Activated naive CD4-positive, alpha-beta T cell treated with anti-CD3 and anti-CD28 coated beads, Interleukin-2, amount 10 ng/mL, durations not matched to agents 7 days and 5 days (primary cell): ENCODE data around the gene SLC4A8.

Experiments
- CTCF ChIA-PET: fragments of 350-600 bp; sonication (Branson Sonifier 250); formaldehyde crosslinking; loops from one replicate; lab custom pipeline; 2021; ENCODE audit warnings: antibody characterized with exemption; lab: Charles Lee
- DNase-seq: peaks from one replicate; pipeline ENCODE4 v3.0.0-alpha.2; 2020
- H3K27ac Mint-ChIP-seq: one replicate; pipeline ENCODE4 v1.8.0; 2021; ENCODE audit warnings: mild to moderate bottlenecking, moderate library complexity, mixed read lengths
- H3K27me3 Mint-ChIP-seq: one replicate; pipeline ENCODE4 v1.8.0; 2021; ENCODE audit warnings: mild to moderate bottlenecking, mixed read lengths
- H3K36me3 Mint-ChIP-seq: one replicate; pipeline ENCODE4 v1.8.0; 2021; ENCODE audit warnings: mixed read lengths
- H3K4me1 Mint-ChIP-seq: one replicate; pipeline ENCODE4 v1.8.0; 2021; ENCODE audit warnings: mixed read lengths
- H3K4me3 Mint-ChIP-seq: one replicate; pipeline ENCODE4 v1.8.0; 2021; ENCODE audit warnings: mild to moderate bottlenecking, moderate library complexity, mixed read lengths
- H3K9me3 Mint-ChIP-seq: one replicate; pipeline ENCODE4 v1.8.0; 2021; ENCODE audit warnings: mixed read lengths

Gene SLC4A8

DNA sequence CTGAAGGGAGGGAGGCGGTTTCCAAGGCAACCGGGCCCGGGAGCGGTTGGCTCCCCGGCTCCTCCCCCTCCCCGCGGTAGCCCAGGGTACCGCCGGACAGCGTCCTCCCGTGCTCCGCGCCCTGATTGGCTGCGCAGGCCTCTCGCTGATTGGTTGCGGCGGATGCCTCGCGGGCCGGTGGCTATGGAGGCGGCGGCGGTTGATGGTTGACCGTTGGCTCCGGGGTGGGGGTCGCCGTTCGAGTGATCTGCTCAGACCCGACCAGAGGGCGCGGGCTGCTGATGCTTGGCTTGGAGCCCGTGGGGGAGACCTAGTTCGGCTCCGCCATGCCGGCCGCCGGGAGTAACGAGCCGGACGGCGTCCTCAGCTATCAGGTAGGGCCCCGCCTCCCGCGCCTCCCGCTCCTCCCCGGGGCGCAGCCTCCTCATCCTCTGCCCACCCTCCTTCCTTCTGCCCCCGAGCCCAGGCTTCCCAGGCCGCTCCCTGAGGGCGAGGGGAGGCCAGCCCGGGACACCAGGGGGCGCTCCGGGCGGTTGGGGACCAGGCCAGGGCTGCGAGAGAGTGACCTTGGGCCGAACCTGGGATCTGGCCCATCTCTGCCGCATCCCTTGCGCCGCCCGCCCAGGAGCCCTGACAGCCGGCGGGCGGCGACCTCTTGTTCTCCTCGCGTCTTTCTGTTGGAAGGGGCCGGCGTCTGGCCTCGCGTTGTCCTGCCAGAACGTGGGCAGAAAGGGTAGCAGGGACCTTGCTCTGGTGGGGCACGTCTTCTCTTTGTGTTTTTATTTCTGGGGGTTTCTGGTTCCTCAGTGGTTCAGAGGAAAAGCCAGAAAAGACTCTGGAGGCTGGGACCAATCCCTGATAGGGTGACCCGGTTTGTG is at the start of gene SLC4A8:
SLC4A8 (plus strand) TSS at position 170 of the 878 bp plus-strand sequence; CDS start at position 327, 157 bp downstream.
- Mint-ChIP-seq H3K27ac (peak within 1 kb of the TSS; percentile 55), H3K4me1 (peaks cover 42% of the 10 kb centered on the region), H3K36me3 (no peaks in the 10 kb centered on the region), H3K27me3 (peaks cover 32% of the 10 kb centered on the region), H3K9me3 (no peaks in the 10 kb centered on the region), H3K4me3 (peak within 1 kb of the TSS; percentile 80)
- CTCF ChIA-PET = interaction anchor here (0.7 to 13.9 kb wide), 10 partner anchors 12 to 450 kb away, joined by 3 to 199 read pairs (median 4); no protein-coding TSS in a partner anchor
- peak; percentile 89 for DNase-seq

DNA sequence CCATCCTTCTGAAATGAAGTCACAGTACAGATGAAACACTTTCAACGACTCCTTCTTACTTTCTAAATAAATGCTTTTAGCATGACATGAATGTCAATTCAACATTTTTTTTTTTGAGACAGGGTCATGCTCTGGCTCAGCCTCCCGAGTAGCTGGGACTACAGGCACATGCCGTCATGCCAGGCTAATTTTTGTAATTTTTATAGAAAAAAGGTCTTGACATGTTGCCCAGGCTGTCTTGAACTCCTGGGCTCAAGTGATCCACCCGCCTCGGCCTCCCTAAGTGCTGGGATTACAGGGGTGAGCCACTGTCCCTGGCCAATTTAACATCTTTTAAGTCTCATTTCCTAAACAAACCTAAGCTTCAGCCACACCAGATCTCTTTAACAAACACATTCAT is 49.8 kb upstream of the SLC4A8 start:
- H3K27me3 Mint-ChIP-seq = peaks cover 13% of the 10 kb centered on the region
- H3K27ac Mint-ChIP-seq = no peak overlapping the region
- no peak for DNase-seq
- CTCF ChIA-PET = no interaction called here
- peaks cover 55% of the 10 kb centered on the region for H3K36me3 Mint-ChIP-seq
- H3K4me1 Mint-ChIP-seq = peaks cover 41% of the 10 kb centered on the region
- no peaks in the 10 kb centered on the region for H3K9me3 Mint-ChIP-seq
- H3K4me3 Mint-ChIP-seq = no peak overlapping the region

DNA sequence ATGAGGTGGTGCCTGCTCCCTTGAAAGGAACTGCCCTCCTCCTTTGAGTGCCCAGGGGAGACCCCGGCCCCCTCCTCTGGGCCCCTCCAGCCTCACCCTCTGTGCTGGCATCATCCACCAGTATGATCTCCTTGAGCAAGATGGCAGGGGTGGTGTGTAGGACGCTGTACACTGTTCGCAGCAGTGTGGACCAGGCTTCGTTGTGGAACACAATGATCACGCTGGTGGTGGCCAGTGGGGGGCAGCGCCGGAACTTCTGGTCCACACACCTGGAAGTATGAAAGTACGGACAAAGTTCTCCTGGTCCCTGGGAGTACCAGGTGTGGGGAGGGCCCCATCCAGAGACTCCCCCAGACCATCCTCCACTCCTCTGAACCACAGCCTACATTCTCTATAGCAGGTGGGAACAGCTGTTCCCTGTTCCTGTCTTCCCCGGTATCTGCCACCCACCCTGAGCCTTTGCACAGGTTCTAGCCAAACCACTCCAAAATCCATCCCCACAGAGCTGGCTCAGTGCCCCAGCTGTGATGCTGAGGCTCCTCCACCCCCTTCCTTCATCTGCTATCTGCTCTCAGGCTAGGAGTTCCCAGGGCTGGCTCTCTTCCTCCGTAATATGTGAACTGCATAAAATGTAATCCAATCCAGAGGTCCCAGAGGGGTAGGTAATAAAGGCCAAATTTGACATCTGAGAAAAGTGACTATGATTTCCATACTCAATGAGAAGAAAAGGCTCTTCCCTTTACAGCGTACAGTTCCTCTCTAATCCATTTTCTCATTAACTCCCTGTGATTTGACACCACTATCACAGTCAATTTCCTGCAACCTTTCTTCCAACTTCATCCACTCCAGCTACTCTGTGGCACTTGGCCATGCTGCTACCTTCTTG is 47.3 kb upstream of the SLC4A8 start:
- H3K27ac Mint-ChIP-seq = no peak overlapping the region
- H3K36me3 Mint-ChIP-seq = peaks cover 53% of the 10 kb centered on the region
- no peaks in the 10 kb centered on the region for H3K9me3 Mint-ChIP-seq
- no peak overlapping the region for H3K4me3 Mint-ChIP-seq
- H3K4me1 Mint-ChIP-seq = peaks cover 30% of the 10 kb centered on the region
- CTCF ChIA-PET = no interaction called here
- DNase-seq = no peak
- peaks cover 11% of the 10 kb centered on the region for H3K27me3 Mint-ChIP-seq

DNA sequence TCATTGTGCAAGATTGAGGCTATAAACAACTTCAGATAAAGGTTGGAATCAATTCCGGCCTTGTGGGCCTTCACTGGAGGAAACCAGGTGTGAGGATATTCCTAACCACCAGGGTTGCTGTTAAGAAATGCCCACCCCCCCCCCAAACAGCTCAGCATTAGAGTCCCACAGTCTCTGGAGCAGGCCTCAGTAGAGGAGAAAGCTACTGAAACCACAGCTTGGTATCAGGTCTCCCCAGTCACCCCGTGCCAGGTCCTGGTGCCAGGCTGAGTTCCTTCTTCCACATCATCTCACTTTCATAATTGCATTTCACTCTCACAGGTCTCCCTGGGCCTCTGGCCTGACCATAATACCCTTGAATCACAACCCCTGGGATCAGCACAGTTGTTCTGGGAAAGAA is 45.9 kb upstream of the SLC4A8 start:
- no peak for DNase-seq
- no peak overlapping the region for H3K4me3 Mint-ChIP-seq
- H3K36me3 Mint-ChIP-seq = peaks cover 50% of the 10 kb centered on the region
- no peaks in the 10 kb centered on the region for H3K9me3 Mint-ChIP-seq
- CTCF ChIA-PET = no interaction called here
- peaks cover 33% of the 10 kb centered on the region for H3K4me1 Mint-ChIP-seq
- peaks cover 9% of the 10 kb centered on the region for H3K27me3 Mint-ChIP-seq
- H3K27ac Mint-ChIP-seq = no peak overlapping the region

DNA sequence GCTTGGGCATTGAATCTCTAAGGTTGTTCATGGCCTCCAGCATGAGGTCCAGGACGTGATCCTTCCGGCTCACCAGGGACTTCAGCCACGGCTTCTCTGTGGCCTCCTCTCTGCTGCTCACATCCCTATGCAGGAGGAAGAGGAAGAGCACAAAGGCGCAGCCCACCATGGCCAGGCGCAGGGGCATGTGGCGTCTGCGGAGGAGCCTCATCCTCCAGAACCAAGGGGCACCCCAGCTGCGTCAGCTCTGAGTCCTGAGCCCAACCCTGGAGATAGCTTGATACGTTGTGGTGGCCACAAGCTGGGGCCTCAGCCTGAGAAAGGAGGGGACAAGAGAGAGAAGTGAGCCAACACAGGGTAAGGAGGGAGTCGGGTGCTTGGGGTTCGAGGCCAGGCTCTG is 45.1 kb upstream of the SLC4A8 start:
- CTCF ChIA-PET = no interaction called here
- Mint-ChIP-seq H3K4me3 (no peak overlapping the region), H3K4me1 (peaks cover 38% of the 10 kb centered on the region), H3K36me3 (peaks cover 48% of the 10 kb centered on the region), H3K27me3 (peaks cover 5% of the 10 kb centered on the region), H3K9me3 (no peaks in the 10 kb centered on the region), H3K27ac (no peak overlapping the region)
- DNase-seq = no peak

DNA sequence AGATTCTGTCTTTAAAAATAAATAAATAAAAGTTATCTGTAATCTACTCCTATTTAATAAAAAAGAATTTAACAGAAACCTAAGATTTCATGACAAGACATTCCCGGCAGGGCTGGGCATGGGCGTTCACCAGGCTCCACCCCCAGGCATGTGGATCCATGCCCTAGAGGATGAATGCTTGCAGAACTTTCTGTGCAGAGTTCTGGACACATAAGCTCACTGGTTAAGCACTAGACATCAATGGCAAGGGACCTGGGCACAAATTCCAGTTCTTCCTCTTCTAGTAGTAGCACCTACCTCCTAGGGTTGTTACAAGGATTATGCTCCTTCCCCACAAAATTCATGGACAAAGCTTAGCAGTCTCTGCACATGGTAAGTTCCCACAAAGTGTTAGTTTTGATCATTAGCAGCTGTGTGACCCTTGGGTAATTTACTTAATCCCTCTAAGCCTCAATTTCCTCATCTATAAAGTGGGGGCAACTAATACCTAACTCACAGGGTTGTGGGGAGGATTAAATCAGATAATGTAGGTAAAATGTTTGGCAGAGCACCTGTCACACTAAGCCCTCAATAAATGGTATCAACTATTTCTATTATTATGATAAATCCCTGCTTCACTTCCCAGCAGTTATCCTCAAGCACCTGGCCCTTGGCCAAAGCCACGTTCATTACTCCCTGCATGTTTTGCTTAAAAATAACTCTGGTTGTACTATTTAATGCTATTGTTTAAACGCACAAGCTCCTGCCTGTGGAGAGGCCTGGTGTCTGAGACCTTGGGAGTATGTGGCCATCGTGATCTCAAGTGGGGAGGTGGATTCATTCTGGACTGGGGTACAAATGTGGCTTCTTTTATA is 43.2 kb upstream of the SLC4A8 start:
- peaks cover 39% of the 10 kb centered on the region for H3K4me1 Mint-ChIP-seq
- no peak for DNase-seq
- no peak overlapping the region for H3K4me3 Mint-ChIP-seq
- H3K27ac Mint-ChIP-seq = peak overlapping the region; percentile 33
- peaks cover 4% of the 10 kb centered on the region for H3K27me3 Mint-ChIP-seq
- H3K36me3 Mint-ChIP-seq = peaks cover 47% of the 10 kb centered on the region
- H3K9me3 Mint-ChIP-seq = no peaks in the 10 kb centered on the region
- CTCF ChIA-PET = no interaction called here

DNA sequence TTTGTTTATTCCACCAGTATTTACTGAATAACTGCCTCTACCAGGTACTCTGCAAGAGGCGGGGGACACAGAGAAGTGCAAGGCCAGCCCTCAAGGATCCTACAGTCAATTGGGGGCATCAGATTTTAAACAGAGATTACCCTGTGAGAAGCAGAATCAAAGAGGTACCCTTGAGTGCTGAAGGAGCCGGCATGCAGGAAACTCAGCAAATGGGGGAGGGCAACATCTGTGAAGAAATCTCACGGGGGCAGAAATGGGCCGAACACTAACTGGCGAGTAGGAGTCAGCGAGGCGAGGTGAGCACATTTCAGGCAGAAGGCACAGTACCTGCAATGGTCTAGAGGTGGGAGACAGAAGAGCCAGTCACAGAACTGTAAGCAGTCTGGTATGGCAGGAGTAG is 42.5 kb upstream of the SLC4A8 start:
- H3K9me3 Mint-ChIP-seq = no peaks in the 10 kb centered on the region
- no peak for DNase-seq
- peaks cover 39% of the 10 kb centered on the region for H3K4me1 Mint-ChIP-seq
- peaks cover 4% of the 10 kb centered on the region for H3K27me3 Mint-ChIP-seq
- no peak overlapping the region for H3K27ac Mint-ChIP-seq
- H3K36me3 Mint-ChIP-seq = peaks cover 40% of the 10 kb centered on the region
- CTCF ChIA-PET = no interaction called here
- no peak overlapping the region for H3K4me3 Mint-ChIP-seq

DNA sequence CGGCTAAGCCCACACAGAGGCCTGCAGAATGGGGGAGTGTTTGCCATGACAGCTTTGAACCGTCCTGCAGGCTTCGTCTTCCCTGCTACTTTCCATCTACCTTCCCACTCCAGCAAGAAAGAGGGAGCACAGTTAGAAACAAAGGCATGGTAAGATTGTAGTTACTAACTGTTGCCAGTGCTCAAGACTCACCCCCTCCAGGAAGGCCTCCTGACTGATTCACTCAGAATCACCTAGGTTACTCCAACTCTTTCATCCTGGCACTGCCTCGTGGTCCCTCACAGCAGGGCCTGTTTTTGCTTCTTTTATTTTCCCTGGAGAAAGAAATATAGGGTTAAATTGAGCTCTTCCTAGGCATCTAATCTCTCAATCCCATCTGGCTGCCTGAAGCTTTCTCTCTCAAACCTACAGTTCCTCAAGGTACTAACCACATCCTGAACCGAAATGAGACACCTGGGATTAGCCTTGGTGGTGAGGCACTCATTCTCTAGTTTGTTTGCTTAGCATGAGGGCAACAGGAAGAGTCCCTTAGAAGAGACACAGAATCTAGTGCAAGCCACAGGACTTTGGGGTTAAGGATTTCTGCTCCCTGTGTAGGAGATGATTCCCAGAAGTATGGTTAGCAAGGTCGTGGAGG is 41.2 kb upstream of the SLC4A8 start:
- H3K27ac Mint-ChIP-seq = no peak overlapping the region
- no peaks in the 10 kb centered on the region for H3K9me3 Mint-ChIP-seq
- DNase-seq = peak; percentile 29
- CTCF ChIA-PET = interaction anchor here (2.0 kb wide), 1 partner anchor 12 kb away, joined by 8 read pairs; no protein-coding TSS in a partner anchor
- peaks cover 50% of the 10 kb centered on the region for H3K4me1 Mint-ChIP-seq
- H3K27me3 Mint-ChIP-seq = peaks cover 11% of the 10 kb centered on the region
- peaks cover 33% of the 10 kb centered on the region for H3K36me3 Mint-ChIP-seq
- H3K4me3 Mint-ChIP-seq = no peak overlapping the region

DNA sequence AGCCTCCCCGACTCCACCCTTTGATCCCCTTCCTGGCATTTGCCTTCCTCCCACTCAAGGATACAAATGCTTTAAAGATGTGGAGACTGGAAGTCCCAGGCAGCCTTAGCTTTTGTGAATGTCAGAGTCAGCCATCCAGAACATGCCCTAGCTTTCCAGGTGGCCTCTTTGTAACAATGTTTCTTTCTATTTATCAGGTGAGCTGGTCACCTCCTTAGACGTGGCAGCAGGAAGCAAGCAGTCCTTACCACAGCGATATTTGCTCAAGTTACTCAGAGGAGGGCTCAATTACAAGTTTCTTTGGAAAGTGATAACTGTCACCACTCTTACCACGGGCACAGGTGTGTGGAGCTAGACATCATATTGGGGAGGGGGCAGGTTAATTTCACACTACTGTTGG is 38.3 kb upstream of the SLC4A8 start:
- Mint-ChIP-seq H3K9me3 (no peaks in the 10 kb centered on the region), H3K36me3 (peaks cover 23% of the 10 kb centered on the region), H3K4me3 (no peak overlapping the region), H3K27ac (no peak overlapping the region), H3K4me1 (peaks cover 73% of the 10 kb centered on the region), H3K27me3 (peaks cover 17% of the 10 kb centered on the region)
- CTCF ChIA-PET = no interaction called here
- no peak for DNase-seq

DNA sequence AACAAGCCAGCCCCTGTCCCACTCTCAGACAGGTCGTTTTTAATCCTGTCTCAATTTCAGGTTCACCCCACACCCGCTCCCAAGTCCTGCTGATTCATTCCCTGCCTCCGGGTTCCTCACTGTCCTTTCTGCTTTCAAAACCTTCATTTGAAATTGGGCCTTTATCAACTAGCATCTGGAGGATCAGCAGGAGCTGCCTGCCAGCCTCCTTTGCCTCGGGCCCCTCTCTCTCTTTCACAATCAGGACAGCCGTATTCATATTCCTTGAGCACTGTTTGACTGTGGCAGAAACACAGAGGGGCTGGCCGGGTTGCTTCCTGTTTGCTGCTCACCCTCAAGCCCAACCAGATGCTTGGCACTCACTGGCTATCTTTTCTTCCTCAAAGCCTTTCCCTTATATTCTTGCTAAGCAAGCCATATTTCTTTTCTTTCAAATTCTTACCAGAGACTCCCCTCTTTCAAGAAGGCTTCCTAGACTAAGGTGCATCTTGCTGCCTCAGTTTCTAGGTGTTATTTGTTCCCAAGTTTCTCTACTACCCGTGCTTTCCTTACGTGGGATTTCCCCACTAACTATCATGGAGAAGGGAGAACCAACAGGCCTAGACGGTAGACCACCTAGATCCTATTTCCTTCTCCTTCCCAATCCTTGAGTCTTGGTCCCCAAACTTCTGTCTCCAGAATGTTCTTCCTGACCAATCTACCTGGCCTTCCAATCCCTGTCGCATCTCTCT is 36.4 kb upstream of the SLC4A8 start:
- Mint-ChIP-seq H3K9me3 (no peaks in the 10 kb centered on the region), H3K4me1 (peaks cover 70% of the 10 kb centered on the region), H3K27me3 (peaks cover 17% of the 10 kb centered on the region), H3K36me3 (peaks cover 9% of the 10 kb centered on the region), H3K27ac (no peak overlapping the region), H3K4me3 (no peak overlapping the region)
- CTCF ChIA-PET = no interaction called here
- DNase-seq = no peak

DNA sequence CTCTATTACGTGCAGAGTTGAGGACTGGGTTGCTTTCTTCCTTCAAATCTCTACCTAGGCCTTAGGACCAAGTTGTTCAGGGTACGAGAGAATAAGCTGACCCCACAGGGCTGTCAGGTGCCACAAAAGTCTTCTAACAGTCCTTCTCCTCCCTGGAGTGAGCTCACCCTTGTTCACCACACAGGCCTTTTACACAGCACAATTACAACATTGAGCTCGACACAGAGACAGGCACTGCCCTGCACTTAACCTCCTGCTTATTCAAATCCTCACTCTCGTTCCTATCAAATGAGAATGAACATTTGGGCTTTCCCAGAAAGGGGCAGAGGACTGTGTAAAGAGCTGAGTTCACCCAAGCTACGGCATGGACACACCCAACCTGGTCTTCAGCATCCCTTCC is 35.8 kb upstream of the SLC4A8 start:
- CTCF ChIA-PET = interaction anchor here (0.6 to 0.8 kb wide), 2 partner anchors 17 to 20 kb away, joined by 3 read pairs; no protein-coding TSS in a partner anchor
- DNase-seq = no peak
- no peak overlapping the region for H3K27ac Mint-ChIP-seq
- peaks cover 6% of the 10 kb centered on the region for H3K36me3 Mint-ChIP-seq
- H3K4me1 Mint-ChIP-seq = peaks cover 70% of the 10 kb centered on the region
- H3K4me3 Mint-ChIP-seq = no peak overlapping the region
- H3K27me3 Mint-ChIP-seq = peaks cover 17% of the 10 kb centered on the region
- no peaks in the 10 kb centered on the region for H3K9me3 Mint-ChIP-seq

DNA sequence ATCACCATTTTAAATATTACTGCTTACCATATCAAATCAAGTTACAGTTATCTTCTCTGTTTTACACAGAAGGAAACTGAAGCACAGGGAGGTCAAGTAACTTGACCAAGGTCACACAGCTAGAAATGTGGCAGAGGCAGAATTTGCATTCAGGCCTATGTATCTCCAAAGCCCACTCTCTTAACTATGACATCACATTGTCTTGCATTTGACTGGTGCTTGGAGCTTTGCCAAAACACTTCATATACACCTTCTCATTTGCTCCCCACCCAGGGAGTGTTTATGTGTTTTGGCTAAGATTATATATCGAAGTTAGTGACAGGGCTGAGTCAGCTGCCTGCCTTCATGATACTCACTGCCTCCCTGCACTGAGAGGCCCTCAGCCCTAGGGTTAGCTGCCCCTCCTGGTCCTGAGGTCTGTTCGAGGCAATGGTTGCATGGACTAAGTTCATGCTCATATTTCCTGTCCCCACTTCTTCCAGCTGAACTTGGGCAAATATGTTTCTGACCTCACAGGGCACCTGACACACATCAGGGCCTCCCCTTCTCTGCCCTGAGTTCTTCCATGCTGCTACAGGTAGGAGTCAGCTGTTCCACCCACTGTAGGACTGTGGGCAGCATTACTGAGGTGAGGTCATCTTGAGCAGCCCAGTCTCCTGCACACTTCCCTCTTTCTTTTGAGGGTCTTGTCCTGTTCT is 35.2 kb upstream of the SLC4A8 start:
- Mint-ChIP-seq H3K36me3 (peaks cover 6% of the 10 kb centered on the region), H3K4me3 (no peak overlapping the region), H3K4me1 (peaks cover 70% of the 10 kb centered on the region), H3K27ac (no peak overlapping the region), H3K27me3 (peaks cover 17% of the 10 kb centered on the region), H3K9me3 (no peaks in the 10 kb centered on the region)
- DNase-seq = no peak
- CTCF ChIA-PET = interaction anchor here (0.6 to 0.8 kb wide), 2 partner anchors 18 to 21 kb away, joined by 3 read pairs; no protein-coding TSS in a partner anchor
